Tibial nerve (tissue), 4 donors: ENCODE results near the gene BRME1.

Source experiments
- CTCF ChIP-seq, 5 experiments: fragments of 200-600 bp in 3 of 5; fragments of 450-650 bp in 2 of 5; sonication (generic) in 3 of 5; IDR thresholded peaks; one replicate each; pipeline ENCODE4 v1.5.1; 2016 to 2019; ENCODE audit warnings: antibody characterized with exemption in 5 of 5, mild to moderate bottlenecking in 3 of 5, moderate library complexity in 2 of 5
- EP300 ChIP-seq, 2 donors: sonication (generic); formaldehyde crosslinking; IDR thresholded peaks; one replicate each; pipeline ENCODE4 v1.6.1; 2017; ENCODE audit warnings: antibody characterized with exemption in 2 of 2, mild to moderate bottlenecking in 1 of 2

GRCh38 chr19:13876834-13877233, 29.1 kb downstream of the BRME1 start, which contains the start of gene NANOS3:
- no peak for TF ChIP-seq CTCF (IDR thresholded peaks at IDR 0.05)
- no peak for TF ChIP-seq EP300 (IDR thresholded peaks at IDR 0.05)
